HepG2 (cell line): ENCODE data around the gene SAMM50. TPM values are rescaled to one million over a fixed set of nuclear protein-coding genes. Genes with fewer than 3 reads are reported as not detected.

ENCODE experiments used
- ATAC-seq: fragments of 200-7000 bp; cut with Tn5 transposase; 3 replicates; pipeline ENCODE4 v1.9.1; 2020; ENCODE audit warnings: mild to moderate bottlenecking, moderate library complexity
- BruUV-seq: library from RNA; stranded (reverse); fragments of 400-500 nt; replicated peaks from 2 replicates; lab custom pipeline; 2021; lab: Mats Ljungman, UMichigan
- CTCF ChIA-PET: fragments of 300-600 bp; formaldehyde crosslinking; extraction: SDS; loops from one replicate; lab custom pipeline; 2021; ENCODE audit warnings: low total read pairs, inconsistent platforms, low intra/inter-chr PET ratio; lab: Yijun Ruan, JAX
- POLR2A ChIA-PET: fragments of 350-600 bp; sonication (Branson Sonifier 250); formaldehyde crosslinking; loops from one replicate; lab custom pipeline; 2020; ENCODE audit warnings: antibody characterized with exemption, inconsistent platforms; lab: Yijun Ruan, JAX
- DNase-seq: peaks from one replicate; pipeline ENCODE4 v3.0.0-alpha.2; 2015; ENCODE audit warnings: low spot score
- FAIRE-seq: peaks from 3 replicates; lab custom pipeline; 2011; peaks lifted over from hg19 to GRCh38; lab: Jason Lieb, UNC
- H2AFZ ChIP-seq: one replicate; pipeline ENCODE4 v1.6.1; 2011; ENCODE audit warnings: low read length, inconsistent platforms
- H3K27ac ChIP-seq: fragments of 300-600 bp; 3 replicates; pipeline ENCODE4 v1.8.0; 2011; ENCODE audit warnings: mixed run types, mild to moderate bottlenecking, mixed read lengths, low read length, inconsistent platforms; ENCODE audit not compliant: insufficient read depth; ENCODE audit errors: extremely low read length
- H3K27me3 ChIP-seq, 2 experiments: fragments of 200-600 bp in 1 of 2; 2 replicates in 1 of 2; 3 replicates in 1 of 2; pipeline versions ENCODE4 v1.6.0 to v1.8.0; 2011; ENCODE audit warnings: low read length in 2 of 2, mild to moderate bottlenecking in 2 of 2, moderate library complexity in 2 of 2, inconsistent platforms in 1 of 2; ENCODE audit not compliant: insufficient read depth in 2 of 2, control insufficient read depth in 1 of 2
- H3K36me3 ChIP-seq, 2 experiments: fragments of 200-600 bp in 1 of 2; replicated peaks in 1 of 2; 2 replicates in 1 of 2; 3 replicates in 1 of 2; pipeline versions ENCODE4 v1.5.1 to v1.8.0; 2011; ENCODE audit warnings: low read length in 2 of 2, inconsistent platforms in 1 of 2; ENCODE audit not compliant: insufficient read depth in 2 of 2, control insufficient read depth in 1 of 2
- H3K4me1 ChIP-seq: 2 replicates; pipeline ENCODE4 v1.5.1; 2012; ENCODE audit warnings: low read length, inconsistent platforms; ENCODE audit not compliant: insufficient read depth
- H3K4me2 ChIP-seq: 2 replicates; pipeline ENCODE4 v1.6.0; 2011; ENCODE audit warnings: low read depth, low read length, inconsistent platforms
- H3K4me3 ChIP-seq, 3 experiments: fragments of 200-600 bp in 1 of 3; sonication (generic), shearing (Covaris generic) in 1 of 3; replicated peaks in 1 of 3; 2 replicates each; pipeline ENCODE4 v1.5.1; 2011 to 2016; ENCODE audit warnings: low read length in 3 of 3, inconsistent platforms in 2 of 3, low read depth in 2 of 3, mild to moderate bottlenecking in 2 of 3, control low read depth in 1 of 3, mixed read lengths in 1 of 3; ENCODE audit not compliant: insufficient read depth in 1 of 3
- H3K79me2 ChIP-seq: one replicate; pipeline ENCODE4 v1.6.1; 2011; ENCODE audit warnings: low read length, inconsistent platforms; ENCODE audit not compliant: insufficient read depth
- H3K9ac ChIP-seq: 2 replicates; pipeline ENCODE4 v1.6.0; 2011; ENCODE audit warnings: mild to moderate bottlenecking, low read depth, low read length, inconsistent platforms; ENCODE audit not compliant: insufficient read depth
- H3K9me3 ChIP-seq: 2 replicates; pipeline ENCODE4 v1.5.1; 2012; ENCODE audit warnings: mild to moderate bottlenecking, low read length
- H4K20me1 ChIP-seq: 2 replicates; pipeline ENCODE4 v1.6.0; 2011; ENCODE audit warnings: inconsistent platforms, mild to moderate bottlenecking, low read length, moderate library complexity; ENCODE audit not compliant: insufficient read depth
- CAMTA2 ChIP-seq: sonication (generic); formaldehyde crosslinking; IDR thresholded peaks from 2 replicates; pipeline ENCODE4 v1.4.0; 2020; ENCODE audit warnings: mild to moderate bottlenecking, missing genetic modification reagents, borderline replicate concordance
- KLF13 ChIP-seq: sonication (generic); formaldehyde crosslinking; IDR thresholded peaks from 2 replicates; pipeline ENCODE4 v1.4.0; 2020; ENCODE audit warnings: mild to moderate bottlenecking, missing genetic modification reagents
- MXD4 ChIP-seq: IDR thresholded peaks from 2 replicates; pipeline ENCODE4 v1.6.1; 2016; ENCODE audit warnings: mild to moderate bottlenecking, missing biosample characterization, missing genetic modification reagents
- TFDP1 ChIP-seq: IDR thresholded peaks from 2 replicates; pipeline ENCODE4 v1.6.1; 2016; ENCODE audit warnings: missing compliant biosample characterization, missing genetic modification reagents, borderline replicate concordance
- ZFP37 ChIP-seq: sonication (generic); formaldehyde crosslinking; IDR thresholded peaks from 2 replicates; pipeline ENCODE4 v1.4.0; 2020; ENCODE audit warnings: missing genetic modification reagents, borderline replicate concordance
- ZNF44 ChIP-seq: sonication (generic); formaldehyde crosslinking; IDR thresholded peaks from 2 replicates; pipeline ENCODE4 v1.5.1; 2020; ENCODE audit warnings: mild to moderate bottlenecking, missing genetic modification reagents
- ZNF460 ChIP-seq: sonication (generic); formaldehyde crosslinking; IDR thresholded peaks from 2 replicates; pipeline ENCODE4 v1.5.1; 2020; ENCODE audit warnings: missing genetic modification reagents, mild to moderate bottlenecking, borderline replicate concordance
- ZNF605 ChIP-seq: sonication (generic); formaldehyde crosslinking; IDR thresholded peaks from 2 replicates; pipeline ENCODE4 v1.8.0; 2022; ENCODE audit warnings: mild to moderate bottlenecking, missing genetic modification reagents
- ZNF646 ChIP-seq: sonication (generic); formaldehyde crosslinking; IDR thresholded peaks from 2 replicates; pipeline ENCODE4 v1.9.0; 2021; ENCODE audit warnings: mild to moderate bottlenecking, missing genetic modification reagents
- ZNF800 ChIP-seq: sonication (generic); formaldehyde crosslinking; IDR thresholded peaks from 2 replicates; pipeline ENCODE4 v1.4.0; 2020; ENCODE audit warnings: missing genetic modification reagents
- WGBS: methylation state at CpG from one replicate; pipeline ENCODE4 v1.1.6; 2017; ENCODE audit warnings: low lambda C conversion rate; 5-methylcytosine and 5-hydroxymethylcytosine counted together
- in situ Hi-C: cut with HindIII; loops from 2 replicates; pipeline ENCODE4 v1.10.0; 2017; ENCODE audit warnings: low pct_unique_long_range_greater_than_20kb; ENCODE audit not compliant: extremely low pct_ligation_motif_present
- intact Hi-C: fragments of 100-400 bp; cut with micrococcal nuclease; formaldehyde crosslinking; loops from one replicate; pipeline ENCODE4 v1.10.0; 2022; ENCODE audit not compliant: unreplicated experiment
- polyA plus RNA-seq, 8 experiments: library from polyadenylated mRNA; depleted of rRNA in 3 of 8; stranded (reverse) in 7 of 8; unstranded in 1 of 8; fragments of >200 nt; fragmentation: Illumina TruSeq in 4 of 8; extraction: Trizol in 4 of 8; gene quantifications; 2 replicates each; pipeline versions ENCODE4 v1.2.1 to v1.2.3, GENCODE V29; 2011 to 2016; ENCODE audit warnings: low read depth in 4 of 8, missing spikeins in 1 of 8, mixed read lengths in 1 of 8; ENCODE audit not compliant: insufficient read depth in 1 of 8
- total RNA-seq, 5 experiments: library from RNA; depleted of rRNA; stranded (reverse); fragments of >200 nt; fragmentation: Illumina TruSeq; extraction: Trizol; gene quantifications; 2 replicates each; pipeline ENCODE4 v1.2.3, GENCODE V29; 2016; ENCODE audit warnings: low read depth in 1 of 5

Gene SAMM50
- total and polyA plus RNA-seq, 2 of the 13 experiments (the other 11 are each of a cell fraction or from before 2014, with no cell fraction given) = 34.7 to 63.4 TPM

- 0 out of 2 replicates have a peak, but pooled peaks have one; percentile 1 for TF ChIP-seq ZNF800 (CRISPR knock-in tag)
- no peak for TF ChIP-seq ZNF460 (CRISPR knock-in tag)
- no peak for TF ChIP-seq TFDP1
- TF ChIP-seq CAMTA2 (CRISPR knock-in tag) = 0 out of 2 replicates have a peak, but pooled peaks have one; percentile 65
- no peak for TF ChIP-seq ZNF44
These were observed 30.4 kb upstream of the SAMM50 start (continued) for GRCh38 chr22:43924877-43925276.

- ATAC-seq (peak; percentile 88), DNase-seq (peak; percentile 95), FAIRE-seq (peak; percentile 98)
- Histone ChIP-seq H3K79me2 (peaks cover 13% of the 10 kb centered on the region), H3K4me3 (peak overlapping the region; percentile 85 to 88 (median 87)), H3K4me1 (peaks cover 68% of the 10 kb centered on the region), H3K27ac (peak overlapping the region; percentile 97), H2AFZ (no peak overlapping the region), H3K27me3 (no peaks in the 10 kb centered on the region; a peak in 1 of 5 replicates), H3K4me2 (peak overlapping the region; percentile 94), H3K9me3 (no peaks in the 10 kb centered on the region), H4K20me1 (peaks cover 22% of the 10 kb centered on the region), H3K9ac (peak overlapping the region; percentile 93), H3K36me3 (peaks cover 6 to 15% of the 10 kb centered on the region in 2 experiments)
- BruUV-seq = TSS peak; percentile 59
- intact Hi-C loops = loop anchor here (1.0 kb wide), 1 partner anchor 21 kb away; no protein-coding TSS in a partner anchor
- POLR2A ChIA-PET = interaction anchor here (1.6 to 3.6 kb wide), 2 partner anchors 20 to 29 kb away, joined by 10 to 21 read pairs; partner anchors contain the start of gene SAMM50
- WGBS = 0% methylated on average over 2 of the region's 6 CpGs
- in situ Hi-C loops = no loop called here
- CTCF ChIA-PET = no interaction called here
- TF ChIP-seq KLF13 (CRISPR knock-in tag) = no peak
- no peak for TF ChIP-seq ZNF646
- no peak for TF ChIP-seq ZFP37 (CRISPR knock-in tag)
- TF ChIP-seq ZNF605 (CRISPR knock-in tag) = peak; percentile 94
- TF ChIP-seq MXD4 (CRISPR knock-in tag) = no peak
These were observed 29.6 kb upstream of the SAMM50 start for GRCh38 chr22:43925433-43926348.
